ENCODE results near the gene P2RY2. TPM values are rescaled to one million over a fixed set of nuclear protein-coding genes. Genes with fewer than 3 reads are reported as not detected.
A peak's percentile ranks its signal among the peaks of the same experiment; 100 is the strongest.
"Not testable (repeated sequence)": the region's sequence is repeated elsewhere in the genome, so short reads cannot be mapped to it uniquely, and the experiment has no call there.

The P2RY2 gene
- total RNA-seq, 2 experiments from 2014 or later: not detected

GRCh38 chr11:73270016-73270854 is 52.2 kb downstream of the P2RY2 start:
- Mint-ChIP-seq H3K9me3 (no peaks in the 10 kb centered on the region), H3K4me1 (ENCODE audit: low read depth) (no peaks in the 10 kb centered on the region), H3K27me3 (peaks cover 27% of the 10 kb centered on the region), H3K36me3 (ENCODE audit: low read depth) (no peaks in the 10 kb centered on the region), H3K4me3 (no peak overlapping the region), H3K27ac (no peak overlapping the region)
- no peak overlapping the region for H3K4me3 ChIP-seq (ENCODE audit: low read length)
- peaks cover 6% of the 10 kb centered on the region for H3K4me1 ChIP-seq (ENCODE audit: insufficient read depth, low read length)
- H3K9me3 ChIP-seq (ENCODE audit: control insufficient read depth in 1 of 2, insufficient read depth in 1 of 2, low read length in 2 of 2): no peaks in the 10 kb centered on the region
- POLR2A ChIA-PET: interaction anchor here (0.6 kb wide), 1 partner anchor 11 kb away, joined by 3 read pairs; no protein-coding TSS in a partner anchor
- ATAC-seq (ENCODE audit: poor library complexity) (no peak), DNase-seq (peak in 2 of 14 experiments; percentile 26 to 44)
- intact Hi-C loops (cut with DNase I, micrococcal nuclease): no loop called here
- H3K27ac ChIP-seq (ENCODE audit: low read depth in 1 of 2, low read length in 2 of 2): no peak overlapping the region
- TF ChIP-seq CTCF (IDR thresholded peaks at IDR 0.05): no peak
- no peaks in the 10 kb centered on the region for H3K36me3 ChIP-seq (ENCODE audit: insufficient read depth, low read length)
- peaks cover under 1 to 4% of the 10 kb centered on the region in 2 experiments for H3K27me3 ChIP-seq (ENCODE audit: control insufficient read depth in 1 of 2, insufficient read depth in 2 of 2, low read length in 2 of 2)
- CTCF ChIA-PET: no interaction called here

GRCh38 chr11:73270855-73271477 is 52.9 kb downstream of the P2RY2 start:
- no peaks in the 10 kb centered on the region for H3K9me3 Mint-ChIP-seq
- Histone ChIP-seq H3K36me3 (ENCODE audit: insufficient read depth, low read length) (no peaks in the 10 kb centered on the region), H3K4me1 (ENCODE audit: insufficient read depth, low read length) (peaks cover 6% of the 10 kb centered on the region), H3K4me3 (ENCODE audit: low read length) (no peak overlapping the region), H3K27ac (ENCODE audit: low read depth in 1 of 2, low read length in 2 of 2) (no peak overlapping the region), H3K9me3 (ENCODE audit: control insufficient read depth in 1 of 2, insufficient read depth in 1 of 2, low read length in 2 of 2) (no peaks in the 10 kb centered on the region), H3K27me3 (ENCODE audit: control insufficient read depth in 1 of 2, insufficient read depth in 2 of 2, low read length in 2 of 2) (peaks cover 0 to 2% of the 10 kb centered on the region in 2 experiments)
- no peaks in the 10 kb centered on the region for H3K4me1 Mint-ChIP-seq (ENCODE audit: low read depth)
- TF ChIP-seq CTCF (IDR thresholded peaks at IDR 0.05): no peak
- H3K27ac Mint-ChIP-seq: no peak overlapping the region
- ATAC-seq (ENCODE audit: poor library complexity) (no peak), DNase-seq (peak in 1 of 14 experiments; percentile 7)
- no peak overlapping the region for H3K4me3 Mint-ChIP-seq
- peaks cover 21% of the 10 kb centered on the region for H3K27me3 Mint-ChIP-seq
- intact Hi-C loops (cut with DNase I, micrococcal nuclease): no loop called here
- ChIA-PET CTCF (no interaction called here), POLR2A (no interaction called here)
- H3K36me3 Mint-ChIP-seq (ENCODE audit: low read depth): no peaks in the 10 kb centered on the region

GRCh38 chr11:73271478-73271865 is 53.4 kb downstream of the P2RY2 start:
- POLR2A ChIA-PET; H3K27ac Mint-ChIP-seq; H3K36me3 Mint-ChIP-seq (ENCODE audit: low read depth); intact Hi-C loops (cut with DNase I, micrococcal nuclease); H3K36me3 ChIP-seq (ENCODE audit: insufficient read depth, low read length); H3K4me3 ChIP-seq (ENCODE audit: low read length); H3K4me3 Mint-ChIP-seq; CTCF ChIA-PET; H3K9me3 Mint-ChIP-seq; H3K4me1 Mint-ChIP-seq (ENCODE audit: low read depth); H3K27me3 ChIP-seq (ENCODE audit: control insufficient read depth in 1 of 2, insufficient read depth in 2 of 2, low read length in 2 of 2); H3K9me3 ChIP-seq (ENCODE audit: control insufficient read depth in 1 of 2, insufficient read depth in 1 of 2, low read length in 2 of 2); H3K4me1 ChIP-seq (ENCODE audit: insufficient read depth, low read length); H3K27ac ChIP-seq (ENCODE audit: low read depth in 1 of 2, low read length in 2 of 2); ATAC-seq (ENCODE audit: poor library complexity): not testable (repeated sequence)
- peaks cover 19% of the 10 kb centered on the region for H3K27me3 Mint-ChIP-seq
- DNase-seq: peak in 1 of 14 experiments; percentile 7
